AG09309 (cell line): ENCODE results near the gene FSCB.

Experiments used
- DNase-seq: peaks from one replicate; pipeline ENCODE4 v3.0.0-alpha.2; 2010; ENCODE audit warnings: low read depth
- H3K4me3 ChIP-seq: 2 replicates; pipeline ENCODE4 v1.5.1; 2011; ENCODE audit warnings: mild to moderate bottlenecking, low read depth, low read length, moderate library complexity; ENCODE audit not compliant: control insufficient read depth
- TF ChIP-seq, protein P1 (sequence below): IDR thresholded peaks from 2 replicates; pipeline ENCODE4 v1.5.1; 2011; ENCODE audit warnings: mild to moderate bottlenecking, low read depth, low read length, inconsistent platforms; ENCODE audit not compliant: insufficient read depth, control insufficient read depth; ENCODE audit errors: missing control alignments

Gene FSCB

DNA sequence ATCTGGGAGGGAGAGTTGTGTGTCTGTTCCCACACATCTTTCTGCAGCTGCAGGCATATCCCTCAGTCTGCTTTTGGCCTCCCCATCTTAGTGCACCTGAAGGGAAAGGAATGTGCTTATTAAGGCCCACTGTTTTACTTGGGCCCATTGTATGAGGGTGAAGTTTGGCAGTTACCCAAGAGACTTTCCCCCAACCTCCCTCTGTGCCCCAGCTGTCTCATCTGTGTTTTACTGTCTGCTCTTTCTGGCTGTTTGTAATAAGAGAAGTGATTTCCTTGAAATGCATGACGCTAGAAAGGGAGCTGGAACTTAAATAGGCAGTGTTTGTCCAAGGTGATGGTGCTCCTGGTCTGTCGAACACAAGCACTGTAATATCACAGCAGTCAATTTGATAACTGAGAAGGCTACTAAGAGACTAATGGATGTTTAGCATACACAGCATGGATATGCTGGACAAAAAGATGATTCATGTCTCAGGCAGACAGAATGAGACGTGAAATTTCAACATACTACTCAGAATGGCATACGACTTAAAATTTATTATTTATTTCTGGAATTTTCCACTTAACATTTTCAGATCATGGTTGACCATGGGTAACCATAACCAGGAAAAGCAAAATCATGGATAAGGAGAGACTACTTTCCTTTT, 43.6 kb downstream of the FSCB start:
- DNase-seq, result no peak

DNA sequence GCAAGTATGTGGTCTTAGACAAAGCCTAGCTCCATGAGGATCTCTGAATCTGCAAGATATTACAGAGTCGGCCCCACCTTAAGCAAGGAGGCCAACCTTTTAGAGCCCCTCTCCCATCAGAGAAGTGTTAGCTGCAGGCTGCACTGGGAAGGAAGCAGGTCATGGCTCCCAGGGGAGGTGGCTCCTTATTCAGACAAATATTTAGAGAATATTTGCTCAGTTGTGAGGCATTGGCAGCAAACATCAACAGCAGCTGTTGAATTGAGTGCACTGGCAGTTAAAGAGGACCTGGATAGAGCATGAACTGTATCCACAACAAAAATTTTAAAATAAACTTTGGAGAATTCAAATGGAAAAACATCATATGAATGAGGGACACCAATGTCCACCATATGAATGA, 44.7 kb downstream of the FSCB start:
- DNase-seq, result no peak
- TF ChIP-seq, protein P1, sequence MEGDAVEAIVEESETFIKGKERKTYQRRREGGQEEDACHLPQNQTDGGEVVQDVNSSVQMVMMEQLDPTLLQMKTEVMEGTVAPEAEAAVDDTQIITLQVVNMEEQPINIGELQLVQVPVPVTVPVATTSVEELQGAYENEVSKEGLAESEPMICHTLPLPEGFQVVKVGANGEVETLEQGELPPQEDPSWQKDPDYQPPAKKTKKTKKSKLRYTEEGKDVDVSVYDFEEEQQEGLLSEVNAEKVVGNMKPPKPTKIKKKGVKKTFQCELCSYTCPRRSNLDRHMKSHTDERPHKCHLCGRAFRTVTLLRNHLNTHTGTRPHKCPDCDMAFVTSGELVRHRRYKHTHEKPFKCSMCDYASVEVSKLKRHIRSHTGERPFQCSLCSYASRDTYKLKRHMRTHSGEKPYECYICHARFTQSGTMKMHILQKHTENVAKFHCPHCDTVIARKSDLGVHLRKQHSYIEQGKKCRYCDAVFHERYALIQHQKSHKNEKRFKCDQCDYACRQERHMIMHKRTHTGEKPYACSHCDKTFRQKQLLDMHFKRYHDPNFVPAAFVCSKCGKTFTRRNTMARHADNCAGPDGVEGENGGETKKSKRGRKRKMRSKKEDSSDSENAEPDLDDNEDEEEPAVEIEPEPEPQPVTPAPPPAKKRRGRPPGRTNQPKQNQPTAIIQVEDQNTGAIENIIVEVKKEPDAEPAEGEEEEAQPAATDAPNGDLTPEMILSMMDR, result no peak
- H3K4me3 ChIP-seq, result no peak overlapping the region

More for the DNA sequence above, 43.6 kb downstream of the FSCB start:
- H3K4me3 ChIP-seq, result no peak overlapping the region
- TF ChIP-seq, protein P1, result no peak

DNA sequence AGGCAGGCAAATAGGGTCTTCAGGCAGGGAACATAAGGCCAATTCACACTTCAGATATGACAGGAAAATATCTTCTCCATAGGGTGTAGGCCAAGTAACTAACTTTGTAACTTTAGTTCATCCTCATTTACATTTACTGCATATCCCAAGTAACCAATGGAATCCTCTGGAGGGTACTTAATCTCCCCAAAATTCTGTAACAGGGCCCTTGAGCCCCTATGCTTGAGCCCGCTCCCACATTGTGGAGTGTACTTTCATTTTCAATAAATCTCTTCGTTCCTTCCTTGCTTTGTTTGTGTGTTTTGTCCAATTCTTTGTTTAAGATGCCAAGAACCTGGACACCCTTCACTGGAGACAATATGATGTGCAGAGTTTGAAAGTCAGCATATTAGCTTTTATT, 45.3 kb downstream of the FSCB start:
- TF ChIP-seq, protein P1, result no peak
- no peak overlapping the region for H3K4me3 ChIP-seq
- no peak for DNase-seq
